ENCODE data around the gene IFRD2. TPM values are rescaled to one million over a fixed set of nuclear protein-coding genes. Genes with fewer than 3 reads are reported as not detected.
A peak's percentile ranks its signal among the peaks of the same experiment; 100 is the strongest.
"Not testable (repeated sequence)": the region's sequence is repeated elsewhere in the genome, so short reads cannot be mapped to it uniquely, and the experiment has no call there.

IFRD2 gene
- total RNA-seq, 1 donor from 2014 or later: 65.8 TPM

DNA sequence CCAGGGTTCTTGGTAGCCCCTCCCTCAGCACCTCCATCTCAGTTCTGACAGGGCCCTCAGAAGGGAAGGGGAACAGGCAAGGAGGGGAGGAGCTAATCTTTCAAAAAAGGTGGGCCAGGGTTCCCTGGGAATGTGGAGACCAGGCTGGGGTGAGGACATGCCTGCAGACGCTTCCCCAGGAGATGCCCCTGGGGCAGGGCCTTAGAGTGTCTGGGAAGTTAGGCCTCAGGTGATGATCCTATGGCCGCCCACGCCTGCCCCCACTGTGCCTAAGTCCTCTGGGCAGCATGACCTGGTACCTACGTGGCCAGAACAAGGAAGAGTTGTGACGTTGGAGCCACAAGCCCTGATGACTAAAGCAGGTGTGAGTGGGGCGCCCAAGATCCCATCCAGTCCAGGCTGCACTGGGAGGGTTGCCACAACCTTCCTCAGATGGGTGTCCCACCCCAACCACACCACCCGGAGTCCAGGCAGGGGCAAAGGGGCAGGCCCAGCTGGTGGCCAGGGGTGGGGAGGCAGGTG is 27.2 kb downstream of the IFRD2 start:
- peak; percentile 12 for ATAC-seq

DNA sequence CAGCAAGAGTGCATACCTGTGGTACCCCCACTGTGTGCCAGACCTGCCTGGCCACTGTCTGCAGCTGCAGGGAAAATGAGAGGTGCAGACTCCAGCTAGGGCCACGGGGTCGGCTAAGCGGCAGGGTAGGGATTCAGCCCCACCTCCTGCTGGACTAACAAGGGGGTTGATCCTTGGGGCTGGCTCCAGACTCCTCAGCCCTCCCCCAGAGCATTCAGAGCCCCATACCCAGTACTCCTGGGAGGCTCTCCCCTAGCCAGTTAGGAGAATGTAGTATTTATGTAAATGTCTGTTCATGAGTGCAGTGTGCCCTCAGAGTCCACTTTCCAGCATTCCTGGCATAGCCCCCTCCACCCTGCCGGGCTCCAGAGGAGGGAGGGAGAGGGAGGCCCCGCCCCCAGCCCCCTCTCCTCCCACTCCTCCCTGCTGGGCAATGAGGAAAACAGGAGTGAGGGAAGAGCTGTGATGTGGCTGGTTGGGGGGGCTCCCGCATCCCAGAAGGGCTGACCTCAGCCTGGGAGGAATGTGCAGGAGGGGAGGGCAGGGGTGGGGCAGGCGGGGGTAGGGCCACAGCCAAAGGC is 27.8 kb downstream of the IFRD2 start:
- ATAC-seq: no peak

GRCh38 chr3:50263478-50264382 is 28.5 kb downstream of the IFRD2 start:
- no peak for ATAC-seq

DNA sequence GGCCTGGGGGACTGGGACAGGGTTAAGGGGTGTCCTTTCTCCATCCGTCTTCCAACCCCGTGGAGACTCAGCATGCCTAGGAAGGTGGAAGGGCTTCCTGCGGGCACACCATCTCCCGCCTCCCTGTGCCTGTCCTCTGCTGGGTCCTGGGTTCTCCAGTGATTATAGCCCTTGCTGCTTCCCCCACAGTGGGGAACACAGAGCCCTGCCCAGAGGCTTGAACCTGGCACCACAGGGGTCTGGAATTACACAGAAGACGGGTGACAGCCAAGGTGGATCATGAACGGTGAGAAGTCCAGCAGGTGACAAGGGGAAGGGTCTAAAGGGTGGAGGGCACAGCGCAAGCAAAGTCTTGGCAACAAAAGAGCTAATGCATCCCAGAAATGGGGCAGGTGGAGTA is 29.5 kb downstream of the IFRD2 start:
- ATAC-seq: no peak

GRCh38 chr3:50262200-50262599 is 30.0 kb downstream of the IFRD2 start:
- ATAC-seq: not testable (repeated sequence)

GRCh38 chr3:50261505-50261904 is 30.7 kb downstream of the IFRD2 start:
- ATAC-seq: no peak

- no peak for ATAC-seq
These were observed 31.2 kb downstream of the IFRD2 start for GRCh38 chr3:50260942-50261441.

DNA sequence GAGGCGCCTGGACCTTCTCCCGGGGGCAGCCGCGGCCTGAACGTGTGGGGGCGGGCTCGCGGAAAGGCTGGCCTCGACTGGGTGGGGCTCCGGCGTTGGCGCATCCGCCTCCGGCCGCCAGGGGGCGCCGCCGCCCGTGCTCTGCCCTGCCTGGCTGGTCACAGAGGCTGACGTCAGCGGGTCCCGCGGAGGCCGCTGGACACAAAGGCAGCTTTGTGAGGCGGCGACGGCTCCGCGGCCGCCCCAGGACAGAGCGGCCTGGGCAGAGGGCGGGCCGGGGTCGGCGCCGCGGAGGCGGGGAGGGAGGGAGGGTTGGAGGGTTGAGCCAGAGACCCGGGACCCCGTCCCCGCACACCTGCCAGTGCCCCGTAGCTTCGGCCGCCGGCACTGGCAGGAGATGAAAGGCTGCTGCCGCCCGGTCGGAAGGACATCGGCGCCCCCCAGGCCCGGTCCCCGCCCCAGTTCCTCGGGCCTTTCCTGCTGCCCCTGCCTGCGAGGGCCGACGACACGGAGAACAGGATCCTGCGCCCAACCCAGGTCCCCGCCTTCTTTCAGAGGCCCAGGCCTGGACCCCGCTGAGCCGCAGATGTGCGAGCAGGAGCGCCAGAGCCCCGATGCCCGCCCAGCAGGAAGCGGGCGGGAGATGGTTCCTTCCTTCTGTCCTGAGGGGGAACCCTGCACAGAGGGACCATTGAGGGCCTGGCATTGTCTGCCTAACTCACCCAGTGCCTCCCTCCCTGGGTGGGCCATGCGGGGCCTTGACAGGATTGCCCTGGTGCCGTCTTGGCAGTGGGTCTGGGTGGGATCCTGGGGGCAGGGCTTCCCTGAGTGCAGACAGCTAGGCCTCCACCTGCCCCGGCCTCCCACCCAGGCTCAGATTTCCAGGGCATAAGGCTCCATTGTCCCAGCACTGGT is 31.9 kb downstream of the IFRD2 start:
- ATAC-seq: peak; percentile 86

GRCh38 chr3:50259432-50260026 is 32.7 kb downstream of the IFRD2 start:
- no peak for ATAC-seq

GRCh38 chr3:50258979-50259378 is 33.2 kb downstream of the IFRD2 start:
- no peak for ATAC-seq

DNA sequence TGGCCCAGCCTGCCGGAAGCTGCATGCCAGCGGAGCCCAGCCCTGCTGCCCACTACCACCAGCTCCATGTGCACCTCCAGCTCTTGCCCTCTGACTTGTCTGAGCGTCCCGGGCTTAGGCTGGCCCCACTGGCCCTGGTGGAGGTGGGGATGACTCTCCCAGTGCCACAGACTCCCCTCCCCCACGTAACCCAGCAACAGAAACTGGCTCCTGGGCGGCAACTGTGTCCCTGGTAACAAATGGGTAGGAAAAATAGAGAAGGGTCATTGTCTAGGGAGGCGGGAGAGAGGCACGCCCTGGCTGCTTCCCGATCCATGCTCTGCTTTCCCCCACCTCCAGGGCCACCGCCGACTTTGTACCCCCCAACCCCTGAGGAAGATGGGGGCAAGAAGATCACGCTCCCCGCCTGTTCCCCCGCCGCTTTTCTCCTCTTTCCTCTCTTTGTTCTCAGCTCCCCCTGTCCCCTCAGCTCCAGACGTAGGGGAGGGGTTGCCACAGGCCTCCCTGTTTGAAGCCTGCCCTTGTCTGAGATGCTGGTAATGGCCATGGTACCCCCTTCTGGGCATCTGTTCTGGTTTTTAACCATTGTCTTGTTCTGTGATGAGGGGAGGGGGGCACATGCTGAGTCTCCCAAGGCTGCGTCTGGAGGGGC is 34.1 kb downstream of the IFRD2 start:
- no peak for ATAC-seq

DNA sequence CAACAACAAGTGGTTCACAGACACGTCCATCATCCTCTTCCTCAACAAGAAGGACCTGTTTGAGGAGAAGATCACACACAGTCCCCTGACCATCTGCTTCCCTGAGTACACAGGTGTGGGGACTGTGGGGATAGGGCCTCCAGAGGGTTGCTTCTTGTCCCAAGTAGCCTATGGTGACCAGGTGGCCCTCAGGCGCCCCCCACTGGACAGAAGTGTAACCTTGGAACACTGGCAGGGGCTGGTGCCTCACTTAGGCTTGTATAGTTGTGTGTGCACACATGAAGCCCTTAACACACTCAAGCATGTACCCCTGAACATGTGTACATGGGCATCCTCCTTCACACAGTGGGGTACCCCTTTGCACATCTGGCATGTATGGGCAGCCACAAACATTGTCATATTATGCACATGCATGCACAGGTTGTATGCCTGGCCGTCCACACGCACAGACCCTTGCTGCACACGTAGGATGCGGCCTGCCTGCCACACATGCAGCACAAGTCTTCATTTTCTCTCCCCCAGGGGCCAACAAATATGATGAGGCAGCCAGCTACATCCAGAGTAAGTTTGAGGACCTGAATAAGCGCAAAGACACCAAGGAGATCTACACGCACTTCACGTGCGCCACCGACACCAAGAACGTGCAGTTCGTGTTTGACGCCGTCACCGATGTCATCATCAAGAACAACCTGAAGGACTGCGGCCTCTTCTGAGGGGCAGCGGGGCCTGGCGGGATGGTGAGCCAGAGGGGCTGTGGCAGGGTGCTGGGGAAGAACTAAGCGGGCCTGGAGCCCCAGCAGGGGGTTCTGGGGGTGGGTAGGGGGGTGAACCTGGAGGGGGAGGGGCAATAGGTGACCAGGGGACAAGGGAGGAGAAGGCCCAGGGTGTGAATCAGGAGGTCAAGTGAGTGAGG is 35.0 kb downstream of the IFRD2 start:
- no peak for ATAC-seq

GRCh38 chr3:50255251-50255615 is 37.0 kb downstream of the IFRD2 start:
- no peak for ATAC-seq

- ATAC-seq: peak; percentile 49
These were observed 37.5 kb downstream of the IFRD2 start for GRCh38 chr3:50254577-50255250.

DNA sequence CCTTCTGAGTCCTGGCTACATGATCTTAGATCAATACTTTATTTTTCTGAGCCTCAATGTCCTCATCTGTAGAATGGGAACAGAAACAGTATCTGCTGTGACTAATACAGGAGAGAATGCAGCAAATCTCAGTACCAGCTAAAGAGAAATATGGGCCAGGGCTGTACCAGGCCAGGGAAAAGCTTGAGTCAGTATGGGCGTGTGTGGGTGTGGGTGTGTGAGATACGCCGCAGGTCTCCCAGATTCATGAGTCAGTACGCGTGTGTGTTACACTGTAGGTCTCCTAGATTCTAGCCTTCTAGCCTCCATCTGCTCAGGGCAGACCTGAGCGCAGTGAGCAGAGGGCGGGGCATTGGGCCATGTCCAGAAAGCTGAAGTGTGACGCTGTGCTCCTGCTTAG is 41.0 kb downstream of the IFRD2 start:
- ATAC-seq: peak; percentile 84

- no peak for ATAC-seq
These were observed 41.7 kb downstream of the IFRD2 start for GRCh38 chr3:50250514-50250913.

- ATAC-seq: no peak
These were observed 42.8 kb downstream of the IFRD2 start for GRCh38 chr3:50249457-50249856.

GRCh38 chr3:50248387-50248786 is 43.8 kb downstream of the IFRD2 start:
- peak; percentile 30 for ATAC-seq

- peak; percentile 70 for ATAC-seq
These were observed 45.7 kb downstream of the IFRD2 start for GRCh38 chr3:50246517-50246954.
